Panc1 (cell line): Measurements from ENCODE around the gene CDC6. TPM values are rescaled to one million over a fixed set of nuclear protein-coding genes. Genes with fewer than 3 reads are reported as not detected.

Source experiments
- ATAC-seq: fragments of 200-7000 bp; cut with Tn5 transposase; 2 replicates; pipeline ENCODE4 v1.9.1; 2020; ENCODE audit warnings: mild to moderate bottlenecking, moderate library complexity
- BruUV-seq: library from RNA; stranded (reverse); fragments of 400-500 nt; replicated peaks from 2 replicates; lab custom pipeline; 2021; lab: Mats Ljungman, UMichigan
- CTCF ChIA-PET: fragments of 300-600 bp; sonication (Branson Sonifier 250); formaldehyde crosslinking; loops from one replicate; lab custom pipeline; 2022; ENCODE audit warnings: antibody characterized with exemption; lab: Charles Lee
- POLR2A ChIA-PET: fragments of 300-600 bp; sonication (Branson Sonifier 250); formaldehyde crosslinking; loops from one replicate; lab custom pipeline; 2022; ENCODE audit warnings: antibody characterized with exemption; lab: Charles Lee
- DNase-seq: peaks from one replicate; pipeline ENCODE4 v3.0.0-alpha.2; 2010; ENCODE audit warnings: low read depth, low spot score
- H3K27ac ChIP-seq: 2 replicates; pipeline ENCODE4 v1.5.1; 2011; ENCODE audit warnings: mild to moderate bottlenecking, low read length, inconsistent platforms
- H3K27me3 ChIP-seq: fragments of 200-500 bp; sonication (Bioruptor generic); 2 replicates; pipeline ENCODE4 v1.6.0; 2014; ENCODE audit warnings: low read length, inconsistent platforms; ENCODE audit not compliant: control insufficient read depth, insufficient read depth
- H3K36me3 ChIP-seq: fragments of 200-500 bp; sonication (Bioruptor generic); 2 replicates; pipeline ENCODE4 v1.5.1; 2014; ENCODE audit warnings: inconsistent platforms, mild to moderate bottlenecking, low read length, moderate library complexity; ENCODE audit not compliant: control insufficient read depth, insufficient read depth
- H3K4me1 ChIP-seq: 2 replicates; pipeline ENCODE4 v1.5.1; 2011; ENCODE audit warnings: inconsistent platforms, mild to moderate bottlenecking, low read length, moderate library complexity; ENCODE audit not compliant: control insufficient read depth, insufficient read depth
- H3K4me3 ChIP-seq, 2 experiments: 2 replicates each; pipeline ENCODE4 v1.5.1; 2011 to 2012; ENCODE audit warnings: low read depth in 2 of 2, low read length in 2 of 2, mild to moderate bottlenecking in 2 of 2, inconsistent platforms in 1 of 2, moderate library complexity in 1 of 2
- H3K9me3 ChIP-seq: fragments of 200-500 bp; sonication (Bioruptor generic); 2 replicates; pipeline ENCODE4 v1.5.1; 2014; ENCODE audit warnings: low read depth, mild to moderate bottlenecking, inconsistent platforms, low read length, moderate library complexity; ENCODE audit not compliant: control insufficient read depth, insufficient read depth
- POLR2AphosphoS5 ChIP-seq: IDR thresholded peaks from 2 replicates; pipeline ENCODE4 v1.6.1; 2012; ENCODE audit warnings: mild to moderate bottlenecking, low read depth, low read length, moderate library complexity
- SIN3A ChIP-seq: IDR thresholded peaks from 2 replicates; pipeline ENCODE4 v1.6.1; 2012; ENCODE audit warnings: low read depth, mild to moderate bottlenecking, low read length, moderate library complexity, borderline replicate concordance; ENCODE audit not compliant: insufficient read depth
- TCF7L2 ChIP-seq: IDR thresholded peaks from 2 replicates; pipeline ENCODE4 v1.6.1; 2011; ENCODE audit warnings: mild to moderate bottlenecking, low read depth, low read length, inconsistent platforms
- in situ Hi-C: cut with HindIII; loops from 2 replicates; pipeline ENCODE4 v1.10.0; 2016; ENCODE audit warnings: low sequenced_read_pairs, low pct_unique_long_range_greater_than_20kb
- intact Hi-C: fragments of 100-400 bp; cut with micrococcal nuclease; formaldehyde crosslinking; loops from one replicate; pipeline ENCODE4 v1.10.0; 2022; ENCODE audit not compliant: unreplicated experiment
- total RNA-seq: library from RNA; stranded (reverse); gene quantifications from one replicate; pipeline ENCODE4 v1.2.1, GENCODE V29; 2021; ENCODE audit not compliant: unreplicated experiment
- TF ChIP-seq, protein P1 (sequence below): fragments of 450-650 bp; IDR thresholded peaks from 2 replicates; pipeline ENCODE4 v1.5.1; 2017; ENCODE audit warnings: mild to moderate bottlenecking
- TF ChIP-seq, protein P2 (sequence below), 2 experiments: IDR thresholded peaks; 2 replicates each; pipeline ENCODE4 v1.6.1; 2011 to 2012; ENCODE audit warnings: low read depth in 2 of 2, control low read depth in 1 of 2, low read length in 1 of 2, mild to moderate bottlenecking in 1 of 2, moderate library complexity in 1 of 2; ENCODE audit not compliant: insufficient read depth in 1 of 2

CDC6 gene
- total RNA-seq, 1 experiment from 2014 or later, result 66.3 TPM

DNA sequence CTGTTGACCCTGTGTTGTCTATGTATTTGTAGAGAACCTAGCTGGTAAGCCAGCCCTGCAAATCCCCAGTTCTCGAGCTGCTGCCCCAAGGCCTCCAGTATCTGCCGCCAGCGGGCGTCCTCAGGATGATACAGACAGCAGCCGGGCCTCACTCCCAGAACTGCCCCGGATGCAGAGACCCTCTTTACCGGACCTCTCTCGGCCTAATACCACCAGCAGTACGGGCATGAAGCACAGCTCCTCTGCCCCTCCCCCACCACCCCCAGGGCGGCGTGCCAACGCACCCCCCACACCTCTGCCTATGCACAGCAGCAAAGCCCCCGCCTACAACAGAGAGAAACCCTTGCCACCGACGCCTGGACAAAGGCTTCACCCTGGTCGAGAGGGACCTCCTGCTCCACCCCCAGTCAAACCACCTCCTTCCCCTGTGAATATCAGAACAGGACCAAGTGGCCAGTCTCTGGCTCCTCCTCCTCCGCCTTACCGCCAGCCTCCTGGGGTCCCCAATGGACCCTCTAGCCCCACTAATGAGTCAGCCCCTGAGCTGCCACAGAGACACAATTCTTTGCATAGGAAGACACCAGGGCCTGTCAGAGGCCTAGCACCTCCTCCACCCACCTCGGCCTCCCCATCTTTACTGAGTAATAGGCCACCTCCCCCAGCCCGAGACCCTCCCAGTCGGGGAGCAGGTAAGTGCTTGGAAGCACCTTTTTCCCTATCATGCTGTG is 23.1 kb upstream of the CDC6 start:
- Histone ChIP-seq H3K27me3 (no peaks in the 10 kb centered on the region), H3K9me3 (no peaks in the 10 kb centered on the region), H3K27ac (no peak overlapping the region), H3K4me3 (no peak overlapping the region), H3K4me1 (no peaks in the 10 kb centered on the region), H3K36me3 (no peaks in the 10 kb centered on the region)
- ATAC-seq (no peak), DNase-seq (no peak)
- BruUV-seq, result no TSS peak
- CTCF ChIA-PET, result no interaction called here
- no peak for TF ChIP-seq SIN3A
- TF ChIP-seq, protein P1, sequence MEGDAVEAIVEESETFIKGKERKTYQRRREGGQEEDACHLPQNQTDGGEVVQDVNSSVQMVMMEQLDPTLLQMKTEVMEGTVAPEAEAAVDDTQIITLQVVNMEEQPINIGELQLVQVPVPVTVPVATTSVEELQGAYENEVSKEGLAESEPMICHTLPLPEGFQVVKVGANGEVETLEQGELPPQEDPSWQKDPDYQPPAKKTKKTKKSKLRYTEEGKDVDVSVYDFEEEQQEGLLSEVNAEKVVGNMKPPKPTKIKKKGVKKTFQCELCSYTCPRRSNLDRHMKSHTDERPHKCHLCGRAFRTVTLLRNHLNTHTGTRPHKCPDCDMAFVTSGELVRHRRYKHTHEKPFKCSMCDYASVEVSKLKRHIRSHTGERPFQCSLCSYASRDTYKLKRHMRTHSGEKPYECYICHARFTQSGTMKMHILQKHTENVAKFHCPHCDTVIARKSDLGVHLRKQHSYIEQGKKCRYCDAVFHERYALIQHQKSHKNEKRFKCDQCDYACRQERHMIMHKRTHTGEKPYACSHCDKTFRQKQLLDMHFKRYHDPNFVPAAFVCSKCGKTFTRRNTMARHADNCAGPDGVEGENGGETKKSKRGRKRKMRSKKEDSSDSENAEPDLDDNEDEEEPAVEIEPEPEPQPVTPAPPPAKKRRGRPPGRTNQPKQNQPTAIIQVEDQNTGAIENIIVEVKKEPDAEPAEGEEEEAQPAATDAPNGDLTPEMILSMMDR, result no peak
- TF ChIP-seq, protein P2, sequence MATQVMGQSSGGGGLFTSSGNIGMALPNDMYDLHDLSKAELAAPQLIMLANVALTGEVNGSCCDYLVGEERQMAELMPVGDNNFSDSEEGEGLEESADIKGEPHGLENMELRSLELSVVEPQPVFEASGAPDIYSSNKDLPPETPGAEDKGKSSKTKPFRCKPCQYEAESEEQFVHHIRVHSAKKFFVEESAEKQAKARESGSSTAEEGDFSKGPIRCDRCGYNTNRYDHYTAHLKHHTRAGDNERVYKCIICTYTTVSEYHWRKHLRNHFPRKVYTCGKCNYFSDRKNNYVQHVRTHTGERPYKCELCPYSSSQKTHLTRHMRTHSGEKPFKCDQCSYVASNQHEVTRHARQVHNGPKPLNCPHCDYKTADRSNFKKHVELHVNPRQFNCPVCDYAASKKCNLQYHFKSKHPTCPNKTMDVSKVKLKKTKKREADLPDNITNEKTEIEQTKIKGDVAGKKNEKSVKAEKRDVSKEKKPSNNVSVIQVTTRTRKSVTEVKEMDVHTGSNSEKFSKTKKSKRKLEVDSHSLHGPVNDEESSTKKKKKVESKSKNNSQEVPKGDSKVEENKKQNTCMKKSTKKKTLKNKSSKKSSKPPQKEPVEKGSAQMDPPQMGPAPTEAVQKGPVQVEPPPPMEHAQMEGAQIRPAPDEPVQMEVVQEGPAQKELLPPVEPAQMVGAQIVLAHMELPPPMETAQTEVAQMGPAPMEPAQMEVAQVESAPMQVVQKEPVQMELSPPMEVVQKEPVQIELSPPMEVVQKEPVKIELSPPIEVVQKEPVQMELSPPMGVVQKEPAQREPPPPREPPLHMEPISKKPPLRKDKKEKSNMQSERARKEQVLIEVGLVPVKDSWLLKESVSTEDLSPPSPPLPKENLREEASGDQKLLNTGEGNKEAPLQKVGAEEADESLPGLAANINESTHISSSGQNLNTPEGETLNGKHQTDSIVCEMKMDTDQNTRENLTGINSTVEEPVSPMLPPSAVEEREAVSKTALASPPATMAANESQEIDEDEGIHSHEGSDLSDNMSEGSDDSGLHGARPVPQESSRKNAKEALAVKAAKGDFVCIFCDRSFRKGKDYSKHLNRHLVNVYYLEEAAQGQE (IDR thresholded peaks at IDR 0.05; ENCODE audit: insufficient read depth in 1 of 2, low read depth in 2 of 2, low read length in 1 of 2), result no peak
- TF ChIP-seq TCF7L2, result no peak
- no peak for TF ChIP-seq POLR2AphosphoS5
- intact Hi-C loops, result no loop called here
- in situ Hi-C loops, result no loop called here
- POLR2A ChIA-PET, result interaction anchor here (0.6 kb wide), 1 partner anchor 35 kb away, joined by 10 read pairs; no protein-coding TSS in a partner anchor

DNA sequence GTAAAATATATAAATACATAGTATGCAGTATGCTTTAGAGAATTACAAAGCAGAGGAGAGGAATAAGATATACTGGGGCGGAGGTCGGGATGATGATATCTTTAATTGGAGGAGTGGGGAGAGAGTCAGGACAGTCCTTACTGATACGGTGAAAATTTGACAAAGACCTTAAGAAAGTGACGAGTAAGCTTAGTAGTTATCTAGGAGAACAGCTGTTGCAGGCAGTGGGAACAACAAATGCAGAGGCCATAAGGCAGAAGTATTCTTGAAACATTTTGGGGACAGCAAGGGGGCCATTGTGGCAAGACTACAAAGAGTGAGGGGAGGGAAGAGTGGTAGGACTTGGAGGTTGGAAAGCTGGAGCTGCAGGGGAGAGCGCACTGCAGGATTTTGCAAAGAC is 22.3 kb upstream of the CDC6 start:
- TF ChIP-seq, protein P2 (IDR thresholded peaks at IDR 0.05; ENCODE audit: insufficient read depth in 1 of 2, low read depth in 2 of 2, low read length in 1 of 2), result no peak
- TF ChIP-seq TCF7L2 (no peak), POLR2AphosphoS5 (no peak), SIN3A (no peak)
- TF ChIP-seq, protein P1, result no peak
- ChIA-PET CTCF (no interaction called here), POLR2A (no interaction called here)
- no TSS peak for BruUV-seq
- Histone ChIP-seq H3K9me3 (no peaks in the 10 kb centered on the region), H3K27me3 (no peaks in the 10 kb centered on the region), H3K36me3 (no peaks in the 10 kb centered on the region), H3K27ac (no peak overlapping the region), H3K4me3 (no peak overlapping the region), H3K4me1 (no peaks in the 10 kb centered on the region)
- DNase-seq (no peak), ATAC-seq (no peak)
- intact Hi-C loops, result no loop called here
- in situ Hi-C loops, result no loop called here
